ENCODE data around the gene JUP.

Gene JUP

DNA sequence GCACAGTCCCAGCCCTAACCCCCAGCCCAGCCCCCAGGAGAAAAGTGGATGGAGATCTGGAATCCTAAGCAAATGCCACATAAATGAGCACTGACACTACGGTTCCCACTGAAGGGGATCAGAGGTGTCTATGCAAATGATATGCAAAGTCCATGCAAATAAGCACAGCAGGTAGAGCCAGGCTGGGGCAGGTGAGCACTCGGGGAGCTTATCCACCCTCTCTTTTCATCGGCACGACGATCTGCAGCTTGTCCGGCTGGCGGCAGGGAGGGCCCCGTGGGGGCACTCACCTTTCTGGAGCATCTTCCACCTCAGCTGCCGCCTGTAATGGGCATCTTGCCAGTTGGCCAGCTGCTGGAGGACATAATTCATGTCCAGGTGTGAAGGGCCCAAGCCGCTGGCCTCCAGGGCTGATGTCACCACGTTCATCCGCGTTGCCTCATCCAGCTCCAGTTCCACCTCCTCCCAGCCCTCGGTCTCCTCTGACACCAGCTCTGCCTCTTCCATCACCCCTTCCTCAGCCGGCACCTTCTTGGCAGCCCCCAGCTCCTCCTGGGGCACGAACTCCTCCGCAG is 61.9 kb downstream of the JUP start:
- DNase-seq (ENCODE audit: extremely low spot score), result no peak
- ChIA-PET CTCF (interaction anchor here (0.7 kb wide), 1 partner anchor 82 kb away, joined by 3 read pairs; no protein-coding TSS in a partner anchor), POLR2A (interaction anchor here (1.1 to 5.7 kb wide), 4 partner anchors 32 to 88 kb away, joined by 3 to 50 read pairs (median 4); partner anchors contain the start of genes EIF1, FKBP10 and JUP)
- TF ChIP-seq BHLHE40 (IDR thresholded peaks at IDR 0.05; ENCODE audit: borderline replicate concordance), result no peak

DNA sequence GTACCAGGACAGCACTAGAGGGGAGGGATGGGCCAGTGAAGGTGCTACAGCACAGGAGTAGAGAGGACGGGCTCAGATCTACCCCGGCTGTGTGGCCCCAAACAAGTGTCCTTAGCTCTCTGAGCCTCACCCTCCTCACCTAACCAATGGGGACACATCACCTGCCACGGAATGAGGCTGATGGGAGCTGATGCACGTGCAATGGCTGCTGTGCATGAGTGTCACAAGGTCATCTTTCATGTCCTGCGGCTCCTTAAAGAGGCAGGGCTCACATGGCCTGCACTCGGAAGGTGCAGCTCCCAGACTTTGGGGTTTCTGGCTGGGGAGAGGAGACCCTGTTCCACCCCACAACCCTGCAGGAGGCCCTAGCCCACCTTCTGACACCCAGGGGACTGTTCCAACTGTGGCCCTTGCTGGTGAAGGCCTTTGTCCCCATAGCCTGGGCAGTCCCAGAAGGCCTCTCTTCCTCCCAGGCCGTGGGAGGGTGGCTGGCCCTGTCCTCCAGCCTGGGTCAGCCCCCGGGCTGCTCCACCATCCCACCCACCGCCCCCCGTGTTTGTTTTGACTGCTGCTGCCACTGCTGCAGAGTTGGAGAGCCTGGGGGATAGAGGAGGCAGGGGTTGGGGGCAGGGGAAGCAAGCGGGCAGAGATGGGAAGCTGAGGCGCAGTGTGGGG is 62.6 kb downstream of the JUP start:
- POLR2A ChIA-PET, result interaction anchor here (1.6 to 5.7 kb wide), 3 partner anchors 31 to 63 kb away, joined by 4 to 50 read pairs (median 5); partner anchors contain the start of genes EIF1 and JUP
- no peak for DNase-seq (ENCODE audit: extremely low spot score)
- CTCF ChIA-PET, result interaction anchor here (0.6 to 1.0 kb wide), 2 partner anchors 16 to 28 kb away, joined by 3 read pairs; no protein-coding TSS in a partner anchor
- TF ChIP-seq ZNF384 (IDR thresholded peaks at IDR 0.05), result no peak
- no peak for TF ChIP-seq ARNT (IDR thresholded peaks at IDR 0.05)
- TF ChIP-seq CTBP1 (IDR thresholded peaks at IDR 0.05; ENCODE audit: borderline replicate concordance), result no peak
- TF ChIP-seq, protein P1, sequence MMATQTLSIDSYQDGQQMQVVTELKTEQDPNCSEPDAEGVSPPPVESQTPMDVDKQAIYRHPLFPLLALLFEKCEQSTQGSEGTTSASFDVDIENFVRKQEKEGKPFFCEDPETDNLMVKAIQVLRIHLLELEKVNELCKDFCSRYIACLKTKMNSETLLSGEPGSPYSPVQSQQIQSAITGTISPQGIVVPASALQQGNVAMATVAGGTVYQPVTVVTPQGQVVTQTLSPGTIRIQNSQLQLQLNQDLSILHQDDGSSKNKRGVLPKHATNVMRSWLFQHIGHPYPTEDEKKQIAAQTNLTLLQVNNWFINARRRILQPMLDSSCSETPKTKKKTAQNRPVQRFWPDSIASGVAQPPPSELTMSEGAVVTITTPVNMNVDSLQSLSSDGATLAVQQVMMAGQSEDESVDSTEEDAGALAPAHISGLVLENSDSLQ (IDR thresholded peaks at IDR 0.05), result no peak
- TF ChIP-seq NFRKB (IDR thresholded peaks at IDR 0.05), result no peak
- no peak for TF ChIP-seq ELF4 (IDR thresholded peaks at IDR 0.05)
- TF ChIP-seq FOXM1 (IDR thresholded peaks at IDR 0.05; ENCODE audit: borderline replicate concordance), result no peak
- no peak for TF ChIP-seq TARDBP (IDR thresholded peaks at IDR 0.05)

DNA sequence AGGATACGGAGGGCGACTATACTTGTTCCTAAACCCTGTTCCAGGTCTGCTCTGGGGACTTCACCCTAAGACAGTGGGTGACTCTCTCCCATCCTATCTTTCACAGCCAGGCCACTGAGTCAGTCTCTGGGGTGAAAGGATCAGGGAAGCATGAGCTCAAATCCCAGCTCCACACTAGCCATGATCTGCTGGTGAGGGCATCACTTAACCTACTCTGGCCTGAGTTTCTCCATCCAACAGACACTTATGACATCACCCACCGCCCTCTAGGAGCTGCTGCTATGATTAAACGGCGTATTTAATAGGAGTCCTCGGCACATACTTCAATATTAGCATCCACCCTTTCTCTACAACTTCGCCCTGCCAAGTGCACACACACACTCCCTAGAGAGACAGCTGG is 64.3 kb downstream of the JUP start:
- ChIA-PET CTCF (interaction anchor here (0.9 kb wide), 1 partner anchor 26 kb away, joined by 6 read pairs; no protein-coding TSS in a partner anchor), POLR2A (interaction anchor here (1.6 to 5.7 kb wide), 2 partner anchors 9 to 32 kb away, joined by 3 to 50 read pairs; partner anchors contain the start of gene EIF1)
- TF ChIP-seq ELF4 (IDR thresholded peaks at IDR 0.05) (no peak), ZNF384 (IDR thresholded peaks at IDR 0.05) (no peak), FOXK2 (IDR thresholded peaks at IDR 0.05) (no peak), LEF1 (IDR thresholded peaks at IDR 0.05; ENCODE audit: borderline replicate concordance) (no peak), CTBP1 (IDR thresholded peaks at IDR 0.05; ENCODE audit: borderline replicate concordance) (no peak), FOXA1 (IDR thresholded peaks at IDR 0.05) (no peak), L3MBTL2 (conservative IDR thresholded peaks at IDR 0.05) (no peak), SUZ12 (IDR thresholded peaks at IDR 0.05) (no peak), FOXM1 (IDR thresholded peaks at IDR 0.05; ENCODE audit: borderline replicate concordance) (no peak), BHLHE40 (IDR thresholded peaks at IDR 0.05; ENCODE audit: borderline replicate concordance) (no peak)
- TF ChIP-seq, protein P1 (IDR thresholded peaks at IDR 0.05), result no peak
- no peak for DNase-seq (ENCODE audit: extremely low spot score)

DNA sequence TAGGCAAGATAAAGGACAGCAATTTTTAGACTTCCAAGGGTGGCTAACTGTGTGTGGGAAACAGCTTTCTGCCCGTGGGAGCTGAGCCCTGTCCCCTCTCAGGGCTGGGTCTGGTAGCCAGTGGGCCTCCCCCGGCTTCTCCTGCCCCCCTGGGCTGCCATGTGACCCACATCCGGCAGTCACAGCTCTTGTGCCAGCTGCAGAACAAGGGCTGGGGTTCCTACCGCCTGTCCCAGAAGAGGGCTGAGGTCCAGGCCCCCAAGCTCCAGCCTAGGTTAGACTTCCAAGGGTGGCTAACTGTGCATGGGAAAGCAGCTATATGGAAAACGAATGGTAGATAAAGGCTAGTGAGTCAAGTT is 68.2 kb downstream of the JUP start:
- ChIA-PET POLR2A (interaction anchor here (0.5 to 8.6 kb wide), 7 partner anchors 9 to 200 kb away, joined by 3 to 72 read pairs (median 4); partner anchors contain the start of genes ACLY and EIF1), CTCF (interaction anchor here (0.7 to 2.1 kb wide), 2 partner anchors 22 to 134 kb away, joined by 5 to 8 read pairs; no protein-coding TSS in a partner anchor)
- DNase-seq (ENCODE audit: extremely low spot score), result no peak
- no peak for TF ChIP-seq SUZ12 (IDR thresholded peaks at IDR 0.05)

DNA sequence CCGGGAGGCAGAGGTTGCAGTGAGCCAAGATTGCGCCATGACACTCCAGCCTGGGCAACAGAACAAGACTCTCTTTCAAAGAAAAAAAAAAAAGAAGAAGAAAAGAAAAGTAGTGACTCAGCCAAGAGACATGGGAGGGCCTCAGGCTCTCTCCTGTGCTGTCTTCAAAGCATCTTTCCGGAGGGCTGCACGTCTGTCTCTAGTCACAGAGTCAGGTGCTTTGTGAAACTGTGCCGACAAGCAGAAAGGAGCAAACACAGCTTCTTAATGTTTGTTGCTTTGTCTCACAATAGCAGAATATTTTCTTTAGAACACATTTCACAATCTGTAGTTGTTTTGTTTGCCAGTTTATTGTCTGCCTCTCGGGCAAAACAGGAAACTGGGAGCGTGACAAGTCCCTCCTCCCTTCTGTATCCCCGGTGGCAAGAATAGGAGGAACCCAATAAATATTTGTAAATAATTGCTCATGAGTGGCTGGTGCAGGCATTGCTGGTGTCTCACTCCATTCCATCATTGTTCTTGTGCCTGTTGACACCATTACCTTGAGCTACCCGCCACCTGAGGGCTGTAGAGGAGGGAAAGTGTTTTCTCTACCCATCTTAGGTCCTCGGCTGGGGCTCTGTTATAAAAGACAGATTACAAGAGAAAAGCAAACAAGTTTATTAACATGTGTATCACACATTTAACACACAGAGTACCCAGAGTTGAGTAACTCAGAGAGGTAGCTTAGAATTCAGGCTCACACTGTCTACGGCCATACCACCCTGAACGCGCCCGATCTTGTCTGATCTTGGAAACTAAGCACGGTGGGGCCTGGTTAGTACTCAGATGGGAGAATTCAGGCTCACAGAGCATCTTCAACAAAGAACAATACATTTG is 68.9 kb downstream of the JUP start:
- DNase-seq (ENCODE audit: extremely low spot score), result no peak
- TF ChIP-seq FOXM1 (IDR thresholded peaks at IDR 0.05; ENCODE audit: borderline replicate concordance), result no peak
- no peak for TF ChIP-seq TARDBP (IDR thresholded peaks at IDR 0.05)
- TF ChIP-seq NFRKB (IDR thresholded peaks at IDR 0.05), result no peak
- no peak for TF ChIP-seq L3MBTL2 (conservative IDR thresholded peaks at IDR 0.05)
- TF ChIP-seq CTBP1 (IDR thresholded peaks at IDR 0.05; ENCODE audit: borderline replicate concordance), result no peak
- TF ChIP-seq FOXK2 (IDR thresholded peaks at IDR 0.05), result no peak
- TF ChIP-seq BHLHE40 (IDR thresholded peaks at IDR 0.05; ENCODE audit: borderline replicate concordance), result no peak
- no peak for TF ChIP-seq ZNF384 (IDR thresholded peaks at IDR 0.05)
- no peak for TF ChIP-seq ARNT (IDR thresholded peaks at IDR 0.05)
- TF ChIP-seq LEF1 (IDR thresholded peaks at IDR 0.05; ENCODE audit: borderline replicate concordance), result no peak
- ChIA-PET CTCF (interaction anchor here (2.1 kb wide), 1 partner anchor 22 kb away, joined by 8 read pairs; no protein-coding TSS in a partner anchor), POLR2A (interaction anchor here (0.5 to 8.6 kb wide), 6 partner anchors 11 to 201 kb away, joined by 3 to 72 read pairs (median 4); partner anchors contain the start of genes ACLY and EIF1)

DNA sequence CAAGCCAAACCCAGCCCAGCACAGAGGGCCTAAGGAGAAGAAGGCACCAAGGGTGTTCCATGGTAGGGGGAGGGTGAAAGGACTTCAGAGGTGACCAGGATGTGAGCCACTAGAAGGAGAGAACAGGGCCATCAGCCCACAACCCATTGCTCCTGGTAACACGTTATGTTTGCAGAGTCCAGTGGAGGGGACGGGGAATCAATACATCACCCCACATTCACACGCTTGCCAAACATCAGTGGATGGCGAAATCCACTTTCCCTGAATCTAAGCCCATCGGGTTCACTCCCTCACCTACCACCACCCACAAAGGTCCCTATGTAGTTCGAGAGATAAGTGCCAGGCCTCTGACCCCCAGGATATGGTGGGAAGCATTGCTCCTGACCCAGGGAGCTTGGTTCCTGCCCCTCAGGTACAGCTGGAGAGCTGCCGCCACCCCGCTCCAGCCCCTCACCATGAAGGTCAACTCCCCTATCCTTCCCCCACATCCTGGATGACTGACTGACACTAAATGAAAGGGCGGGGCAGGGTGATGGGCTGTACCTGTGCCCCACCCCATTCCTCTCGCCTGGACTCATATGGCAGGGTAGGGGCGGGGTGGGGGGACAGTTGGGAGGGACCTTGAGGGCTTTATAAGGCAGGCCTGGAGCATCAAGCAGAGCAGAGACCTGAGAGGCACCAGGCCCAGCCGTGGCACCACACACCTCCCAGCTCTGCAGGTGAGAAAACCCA is 74.7 kb downstream of the JUP start, which contains the start of gene GAST:
Gene GAST (plus strand): TSS at position 663 of the 732 bp plus-strand sequence. CDS start 3,106 bp downstream, outside the sequence.
- POLR2A ChIA-PET, result interaction anchor here (8.6 kb wide), 1 partner anchor 22 kb away, joined by 72 read pairs; the partner anchor contains the start of gene EIF1
- no peak for TF ChIP-seq FOXK2 (IDR thresholded peaks at IDR 0.05)
- no peak for TF ChIP-seq SP1 (IDR thresholded peaks at IDR 0.05)
- CTCF ChIA-PET, result interaction anchor here (0.6 to 2.5 kb wide), 3 partner anchors 16 to 109 kb away, joined by 4 to 7 read pairs (median 6); no protein-coding TSS in a partner anchor
- no peak for DNase-seq (ENCODE audit: extremely low spot score)
